Epithelial cell of esophagus (primary cell): Measurements from ENCODE around the gene ZNF837.

Experiments used
- DNase-seq: peaks from one replicate; pipeline ENCODE4 v3.0.0; 2010; ENCODE audit warnings: low read depth
- H3K4me3 ChIP-seq: 2 replicates; pipeline ENCODE4 v1.5.1; 2011; ENCODE audit warnings: mild to moderate bottlenecking, low read length, control low read depth
- CTCF ChIP-seq: IDR thresholded peaks from 2 replicates; pipeline ENCODE4 v1.5.1; 2011; ENCODE audit warnings: low read depth, mild to moderate bottlenecking, low read length, control low read depth, inconsistent platforms; ENCODE audit not compliant: insufficient read depth; ENCODE audit errors: missing control alignments

ZNF837 gene

GRCh38 chr19:58387338-58388174, 6.7 kb upstream of the ZNF837 start:
- no peak for DNase-seq
- no peak for TF ChIP-seq CTCF
- peak overlapping the region; percentile 100 for H3K4me3 ChIP-seq

- peak within 1 kb of the TSS; percentile 100 for H3K4me3 ChIP-seq
- TF ChIP-seq CTCF: no peak
- DNase-seq: peak; percentile 98
Measured at GRCh38 chr19:58386576-58387337, 5.9 kb upstream of the ZNF837 start, which contains the start of gene RPS5. Gene RPS5 (plus strand): TSS chr19:58387269. CDS start chr19:58388138, 869 bp downstream.

- TF ChIP-seq CTCF: no peak
- DNase-seq: no peak
- H3K4me3 ChIP-seq: peak overlapping the region; percentile 100
Measured at GRCh38 chr19:58385891-58386575, 5.2 kb upstream of the ZNF837 start.

GRCh38 chr19:58385313-58385890, 4.6 kb upstream of the ZNF837 start:
- H3K4me3 ChIP-seq: peak overlapping the region; percentile 100
- DNase-seq: no peak
- TF ChIP-seq CTCF: no peak

- H3K4me3 ChIP-seq: no peak overlapping the region
- DNase-seq: no peak
- no peak for TF ChIP-seq CTCF
Measured at GRCh38 chr19:58382997-58383603, 2.3 kb upstream of the ZNF837 start.

GRCh38 chr19:58381460-58382212, 806 bp upstream of the ZNF837 start:
- peak overlapping the region; percentile 91 for H3K4me3 ChIP-seq
- DNase-seq: no peak
- TF ChIP-seq CTCF: no peak
